SK-N-SH (cell line): Measurements from ENCODE around the gene PLCB1. TPM values are rescaled to one million over a fixed set of nuclear protein-coding genes. Genes with fewer than 3 reads are reported as not detected.

Experiments
- CTCF ChIA-PET: fragments of 300-600, 350-600 bp; formaldehyde crosslinking; extraction: SDS; loops from one replicate; lab custom pipeline; 2021; lab: Yijun Ruan, JAX
- POLR2A ChIA-PET: fragments of 350-600 bp; sonication (Branson Sonifier 250); formaldehyde crosslinking; extraction: SDS; loops from one replicate; lab custom pipeline; 2020; ENCODE audit warnings: antibody characterized with exemption, inconsistent platforms; lab: Yijun Ruan, JAX
- DNase-seq: peaks from one replicate; pipeline ENCODE4 v3.0.0; 2012
- H2AFZ ChIP-seq: fragments of 200-600 bp; sonication (generic); 2 replicates; pipeline ENCODE4 v1.8.1; 2016; ENCODE audit warnings: antibody characterized with exemption, mild to moderate bottlenecking, low read depth
- H3F3A ChIP-seq: fragments of 200-600 bp; sonication (generic); replicated peaks from 2 replicates; pipeline ENCODE3; 2016; ENCODE audit warnings: antibody characterized with exemption, mild to moderate bottlenecking; ENCODE audit not compliant: insufficient read depth
- H3K27ac ChIP-seq, 2 experiments: fragments of 200-500 bp in 1 of 2; fragments of 200-600 bp in 1 of 2; sonication (Bioruptor generic) in 1 of 2; sonication (generic), shearing (Covaris generic) in 1 of 2; 2 replicates each; pipeline versions ENCODE4 v1.5.1 to v1.6.1; 2014 to 2016; ENCODE audit warnings: low read depth in 2 of 2, inconsistent platforms in 1 of 2, low read length in 1 of 2, mild to moderate bottlenecking in 1 of 2, mixed read lengths in 1 of 2
- H3K27me3 ChIP-seq: fragments of 200-600 bp; sonication (generic), shearing (Covaris generic); 2 replicates; pipeline ENCODE4 v1.6.1; 2016; ENCODE audit warnings: mixed run types; ENCODE audit not compliant: insufficient read depth
- H3K36me3 ChIP-seq, 2 experiments: fragments of 200-500 bp in 1 of 2; fragments of 200-600 bp in 1 of 2; sonication (Bioruptor generic) in 1 of 2; sonication (generic) in 1 of 2; replicated peaks in 1 of 2; 2 replicates each; pipeline versions ENCODE3 to v1.5.1; 2014 to 2016; ENCODE audit warnings: low read length in 1 of 2, mild to moderate bottlenecking in 1 of 2; ENCODE audit not compliant: insufficient read depth in 2 of 2, control insufficient read depth in 1 of 2
- H3K4me1 ChIP-seq, 2 experiments: fragments of 200-500 bp in 1 of 2; fragments of 200-600 bp in 1 of 2; sonication (Bioruptor generic) in 1 of 2; sonication (generic), shearing (Covaris generic) in 1 of 2; 2 replicates each; pipeline versions ENCODE4 v1.5.1 to v1.6.1; 2014 to 2016; ENCODE audit warnings: low read depth in 1 of 2, low read length in 1 of 2, mixed run types in 1 of 2; ENCODE audit not compliant: insufficient read depth in 2 of 2, control insufficient read depth in 1 of 2
- H3K4me2 ChIP-seq: fragments of 200-600 bp; sonication (generic), shearing (Covaris generic); 2 replicates; pipeline ENCODE4 v1.6.1; 2017; ENCODE audit warnings: mixed run types
- H3K4me3 ChIP-seq, 2 experiments: fragments of 200-500 bp in 1 of 2; fragments of 200-600 bp in 1 of 2; sonication (Bioruptor generic) in 1 of 2; sonication (generic), shearing (Covaris generic) in 1 of 2; 2 replicates each; pipeline versions ENCODE4 v1.5.1 to v1.8.1; 2014 to 2016; ENCODE audit warnings: low read depth in 2 of 2, inconsistent platforms in 1 of 2, low read length in 1 of 2, mild to moderate bottlenecking in 1 of 2, mixed read lengths in 1 of 2, moderate library complexity in 1 of 2
- H3K79me2 ChIP-seq: fragments of 200-600 bp; sonication (generic); 2 replicates; pipeline ENCODE4 v1.8.1; 2017; ENCODE audit warnings: mild to moderate bottlenecking; ENCODE audit not compliant: insufficient read depth
- H3K9ac ChIP-seq: fragments of 200-600 bp; sonication (generic); 2 replicates; pipeline ENCODE4 v1.6.1; 2017; ENCODE audit warnings: mixed run types
- H3K9me2 ChIP-seq: fragments of 200-600 bp; sonication (generic); 2 replicates; pipeline ENCODE4 v1.6.1; 2017; ENCODE audit warnings: mixed run types
- H3K9me3 ChIP-seq: fragments of 200-600 bp; sonication (generic); 2 replicates; pipeline ENCODE4 v1.6.1; 2017; ENCODE audit warnings: mixed run types, mild to moderate bottlenecking, moderate library complexity
- H4K20me1 ChIP-seq: fragments of 200-600 bp; sonication (generic); 2 replicates; pipeline ENCODE4 v1.6.1; 2017; ENCODE audit warnings: mild to moderate bottlenecking, mixed run types; ENCODE audit not compliant: insufficient read depth
- CTCF ChIP-seq: fragments of 200-600 bp; sonication (generic); IDR thresholded peaks from 2 replicates; pipeline ENCODE4 v1.6.1; 2017; ENCODE audit warnings: antibody characterized with exemption, mild to moderate bottlenecking, moderate library complexity
- EP300 ChIP-seq, 2 experiments: IDR thresholded peaks; 2 replicates each; pipeline versions ENCODE4 v1.4.0 to v1.6.1; 2012; ENCODE audit warnings: borderline replicate concordance in 1 of 2, low read depth in 1 of 2, low read length in 1 of 2
- EZH2phosphoT487 ChIP-seq: fragments of 200-600 bp; sonication (generic); IDR thresholded peaks from 2 replicates; pipeline ENCODE4 v1.6.1; 2017; ENCODE audit warnings: low read depth, mixed run types, mild to moderate bottlenecking, antibody characterized with exemption, moderate library complexity, borderline replicate concordance
- FOSL2 ChIP-seq: IDR thresholded peaks from 2 replicates; pipeline ENCODE4 v1.4.0; 2012; ENCODE audit warnings: low read depth, mild to moderate bottlenecking, moderate library complexity, borderline replicate concordance
- FOXJ3 ChIP-seq: sonication (generic); formaldehyde crosslinking; IDR thresholded peaks from 2 replicates; pipeline ENCODE4 v1.5.1; 2020; ENCODE audit warnings: mild to moderate bottlenecking, missing genetic modification reagents
- GABPA ChIP-seq: IDR thresholded peaks from 2 replicates; pipeline ENCODE4 v1.4.0; 2012; ENCODE audit warnings: low read depth, mild to moderate bottlenecking
- GATA2 ChIP-seq: sonication (generic); formaldehyde crosslinking; IDR thresholded peaks from 2 replicates; pipeline ENCODE4 v1.5.0; 2020; ENCODE audit warnings: mild to moderate bottlenecking, missing genetic modification reagents
- JUND ChIP-seq: IDR thresholded peaks from 2 replicates; pipeline ENCODE4 v1.4.0; 2012
- NRF1 ChIP-seq: IDR thresholded peaks from 2 replicates; pipeline ENCODE4 v1.6.1; 2012; ENCODE audit warnings: low read depth, mild to moderate bottlenecking, low read length
- PBX3 ChIP-seq: IDR thresholded peaks from 2 replicates; pipeline ENCODE4; 2012
- RFX5 ChIP-seq: IDR thresholded peaks from 2 replicates; pipeline ENCODE4 v1.6.1; 2012; ENCODE audit warnings: mild to moderate bottlenecking, improper control_type of control experiment, low read length
- RXRA ChIP-seq: IDR thresholded peaks from 2 replicates; pipeline ENCODE4 v1.4.0; 2012; ENCODE audit warnings: low read depth, mild to moderate bottlenecking, borderline replicate concordance
- SMC3 ChIP-seq: IDR thresholded peaks from 2 replicates; pipeline ENCODE4 v1.6.1; 2012; ENCODE audit warnings: low read depth, low read length, improper control_type of control experiment
- TCF12 ChIP-seq: IDR thresholded peaks from 2 replicates; pipeline ENCODE4 v1.4.0; 2012
- WGBS: methylation state at CpG from one replicate; pipeline ENCODE4 v1.1.6; 2017; ENCODE audit warnings: low lambda C conversion rate; 5-methylcytosine and 5-hydroxymethylcytosine counted together
- polyA plus RNA-seq, 3 experiments: library from polyadenylated mRNA; depleted of rRNA; stranded (reverse); fragments of >200 nt; gene quantifications; 2 replicates each; pipeline ENCODE4 v1.2.3, GENCODE V29; 2012
- TF ChIP-seq, protein P1 (sequence below): IDR thresholded peaks from 2 replicates; pipeline ENCODE4 v1.4.0; 2012; ENCODE audit warnings: low read depth, borderline replicate concordance
- TF ChIP-seq, protein P2 (sequence below): IDR thresholded peaks from 2 replicates; pipeline ENCODE4 v1.4.0; 2012; ENCODE audit warnings: low read depth, borderline replicate concordance
- TF ChIP-seq, protein P3 (sequence below): IDR thresholded peaks from 2 replicates; pipeline ENCODE4 v1.4.0; 2012; ENCODE audit warnings: low read depth

The PLCB1 gene
- polyA plus RNA-seq, 1 of the 3 experiments (the other 2 are of a cell fraction): 10.5 TPM

DNA sequence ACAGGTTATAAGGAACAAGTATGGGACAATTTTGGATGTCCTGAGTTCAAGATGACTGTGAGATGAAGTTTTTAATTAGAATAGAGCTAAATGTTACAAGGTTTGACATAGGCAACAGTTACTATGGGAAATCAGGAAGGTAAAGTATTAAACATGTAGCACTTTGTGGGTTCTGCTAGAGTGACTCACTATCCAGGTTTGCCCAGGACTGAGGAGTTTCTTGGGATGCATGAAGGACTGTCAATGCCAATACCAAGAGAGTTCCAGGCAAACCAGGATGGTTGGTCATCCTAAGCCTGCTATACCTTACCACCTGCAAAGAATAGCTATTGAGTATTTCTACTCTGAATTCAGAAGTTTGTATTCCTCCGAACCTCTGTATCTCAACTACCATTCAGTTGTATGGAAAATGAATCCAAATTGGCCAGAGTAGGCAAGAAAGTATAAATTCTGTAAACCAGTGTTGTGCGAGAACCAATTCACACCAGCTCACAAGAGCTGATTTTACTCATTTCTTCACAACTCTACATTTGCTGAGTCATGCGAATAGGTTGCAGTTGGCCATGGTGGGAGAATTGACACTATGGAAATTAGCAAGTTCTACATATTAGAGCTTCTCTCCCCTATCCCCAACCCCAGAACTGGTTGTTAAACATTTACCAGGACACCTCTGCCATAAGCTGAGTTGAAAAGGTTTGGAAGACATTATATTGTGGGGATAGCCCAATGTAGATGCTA lies 449.5 kb downstream of the PLCB1 start:
- no peaks in the 10 kb centered on the region for H3K9me3 ChIP-seq
- 0 out of 2 replicates have a peak, but pooled peaks cover 3% of the 10 kb centered on the region for H3K79me2 ChIP-seq
- no peak overlapping the region for H2AFZ ChIP-seq
- no peaks in the 10 kb centered on the region for H3F3A ChIP-seq
- CTCF ChIA-PET: interaction anchor here (0.7 kb wide), 1 partner anchor 33 kb away, joined by 3 read pairs; no protein-coding TSS in a partner anchor
- WGBS: 84% methylated on average over 3 of the region's 3 CpGs
- no peak overlapping the region for H3K4me2 ChIP-seq
- no peak overlapping the region for H3K27ac ChIP-seq
- H3K9ac ChIP-seq: no peak overlapping the region
- H3K4me1 ChIP-seq: no peaks in the 10 kb centered on the region
- H3K27me3 ChIP-seq: no peaks in the 10 kb centered on the region
- TF ChIP-seq GABPA (no peak), FOXJ3 (no peak), GATA2 (no peak), NRF1 (no peak), TCF12 (no peak), JUND (no peak), RFX5 (no peak), PBX3 (no peak), FOSL2 (no peak), EZH2phosphoT487 (no peak), EP300 (IDR thresholded peaks at IDR 0.05; ENCODE audit: borderline replicate concordance in 1 of 2, low read depth in 1 of 2, low read length in 1 of 2) (no peak), CTCF (no peak), RXRA (no peak), SMC3 (no peak)
- TF ChIP-seq, protein P1, sequence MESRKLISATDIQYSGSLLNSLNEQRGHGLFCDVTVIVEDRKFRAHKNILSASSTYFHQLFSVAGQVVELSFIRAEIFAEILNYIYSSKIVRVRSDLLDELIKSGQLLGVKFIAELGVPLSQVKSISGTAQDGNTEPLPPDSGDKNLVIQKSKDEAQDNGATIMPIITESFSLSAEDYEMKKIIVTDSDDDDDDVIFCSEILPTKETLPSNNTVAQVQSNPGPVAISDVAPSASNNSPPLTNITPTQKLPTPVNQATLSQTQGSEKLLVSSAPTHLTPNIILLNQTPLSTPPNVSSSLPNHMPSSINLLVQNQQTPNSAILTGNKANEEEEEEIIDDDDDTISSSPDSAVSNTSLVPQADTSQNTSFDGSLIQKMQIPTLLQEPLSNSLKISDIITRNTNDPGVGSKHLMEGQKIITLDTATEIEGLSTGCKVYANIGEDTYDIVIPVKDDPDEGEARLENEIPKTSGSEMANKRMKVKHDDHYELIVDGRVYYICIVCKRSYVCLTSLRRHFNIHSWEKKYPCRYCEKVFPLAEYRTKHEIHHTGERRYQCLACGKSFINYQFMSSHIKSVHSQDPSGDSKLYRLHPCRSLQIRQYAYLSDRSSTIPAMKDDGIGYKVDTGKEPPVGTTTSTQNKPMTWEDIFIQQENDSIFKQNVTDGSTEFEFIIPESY: no peak
- TF ChIP-seq, protein P2, sequence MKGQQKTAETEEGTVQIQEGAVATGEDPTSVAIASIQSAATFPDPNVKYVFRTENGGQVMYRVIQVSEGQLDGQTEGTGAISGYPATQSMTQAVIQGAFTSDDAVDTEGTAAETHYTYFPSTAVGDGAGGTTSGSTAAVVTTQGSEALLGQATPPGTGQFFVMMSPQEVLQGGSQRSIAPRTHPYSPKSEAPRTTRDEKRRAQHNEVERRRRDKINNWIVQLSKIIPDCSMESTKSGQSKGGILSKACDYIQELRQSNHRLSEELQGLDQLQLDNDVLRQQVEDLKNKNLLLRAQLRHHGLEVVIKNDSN: no peak
- TF ChIP-seq, protein P3, sequence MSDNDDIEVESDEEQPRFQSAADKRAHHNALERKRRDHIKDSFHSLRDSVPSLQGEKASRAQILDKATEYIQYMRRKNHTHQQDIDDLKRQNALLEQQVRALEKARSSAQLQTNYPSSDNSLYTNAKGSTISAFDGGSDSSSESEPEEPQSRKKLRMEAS: no peak
- peaks cover 0 to 2% of the 10 kb centered on the region in 2 experiments for H3K36me3 ChIP-seq
- DNase-seq: no peak
- no peaks in the 10 kb centered on the region for H3K9me2 ChIP-seq
- POLR2A ChIA-PET: no interaction called here
- H3K4me3 ChIP-seq: no peak overlapping the region
- no peaks in the 10 kb centered on the region for H4K20me1 ChIP-seq
